Glomerular endothelial cell (primary cell): ENCODE measurements around the gene RNF167. TPM values are rescaled to one million over a fixed set of nuclear protein-coding genes. Genes with fewer than 3 reads are reported as not detected.

Experiments
- DNase-seq: peaks from one replicate; pipeline ENCODE4 v3.0.0-alpha.2; 2011; ENCODE audit warnings: low read depth, low spot score; ENCODE audit errors: extremely low read depth
- total RNA-seq: library from RNA; depleted of rRNA; stranded (reverse); fragments of >200 nt; gene quantifications from 2 replicates; pipeline ENCODE4 v1.2.3, GENCODE V29; 2015

Gene RNF167
- total RNA-seq, 1 donor from 2014 or later, result 47.5 TPM

- no peak for DNase-seq
These were observed 32.7 kb downstream of the RNF167 start for GRCh38 chr17:4972752-4973151.

GRCh38 chr17:4973256-4974114, 33.4 kb downstream of the RNF167 start:
- DNase-seq, result no peak

- DNase-seq, result no peak
These were observed 34.1 kb downstream of the RNF167 start for GRCh38 chr17:4974115-4974670.

- no peak for DNase-seq
These were observed 38.7 kb downstream of the RNF167 start for GRCh38 chr17:4978726-4979125.

- no peak for DNase-seq
These were observed 40.7 kb downstream of the RNF167 start for GRCh38 chr17:4980644-4981216.

GRCh38 chr17:4982305-4982704, 42.2 kb downstream of the RNF167 start:
- no peak for DNase-seq

- no peak for DNase-seq
These were observed 46.3 kb downstream of the RNF167 start for GRCh38 chr17:4986403-4986802.

- DNase-seq, result no peak
These were observed 47.1 kb downstream of the RNF167 start, which contains the start of gene CAMTA2 for GRCh38 chr17:4986951-4987766. Gene CAMTA2 (minus strand): TSS chr17:4987675. CDS start chr17:4986222, 1,453 bp downstream.

- no peak for DNase-seq
These were observed 47.9 kb downstream of the RNF167 start for GRCh38 chr17:4987767-4988567.

- DNase-seq, result no peak
These were observed 54.1 kb downstream of the RNF167 start for GRCh38 chr17:4994081-4994595.

Other genes starting within 250 kb of the RNF167 start
- 21.8 and 25.5 TPM in 2 replicates for gene PELP1, start 236.1 kb upstream of the RNF167 start, total RNA-seq
- gene ARRB2, start 229.6 kb upstream of the RNF167 start, total RNA-seq, result 11.6 and 13.0 TPM in 2 replicates
- gene MED11, start 208.8 kb upstream of the RNF167 start, total RNA-seq, result 22.6 and 32.6 TPM in 2 replicates
- 0.06 and 0.15 TPM in 2 replicates for gene ZMYND15, start 200.4 kb upstream of the RNF167 start, total RNA-seq
- gene CXCL16, start 200.3 kb upstream of the RNF167 start, total RNA-seq, result 18.0 and 18.5 TPM in 2 replicates
- not detected in 2 replicates for gene TM4SF5, start 168.4 kb upstream of the RNF167 start, total RNA-seq
- gene VMO1, start 153.9 kb upstream of the RNF167 start, total RNA-seq, result 0.44 TPM in 1 of 2 replicates, not detected in the other
- gene GLTPD2, start 151.3 kb upstream of the RNF167 start, total RNA-seq, result not detected in 2 replicates
- 143 and 209 TPM in 2 replicates for gene PSMB6, start 144.1 kb upstream of the RNF167 start, total RNA-seq
- 33.5 and 36.9 TPM in 2 replicates for gene PLD2, start 133.1 kb upstream of the RNF167 start, total RNA-seq
- gene MINK1, start 106.9 kb upstream of the RNF167 start, total RNA-seq, result 51.0 and 74.7 TPM in 2 replicates
- gene C17orf107, start 40.7 kb upstream of the RNF167 start, total RNA-seq, result 0.88 and 1.6 TPM in 2 replicates
- gene CHRNE, start 37.2 kb upstream of the RNF167 start, total RNA-seq, result 0.76 and 1.5 TPM in 2 replicates
- gene GP1BA, start 8.0 kb upstream of the RNF167 start, total RNA-seq, result not detected in 2 replicates
- gene SLC25A11, start 222 bp upstream of the RNF167 start, total RNA-seq, result 47.3 and 52.1 TPM in 2 replicates
- gene PFN1, start 8.3 kb downstream of the RNF167 start, total RNA-seq, result 1,675 and 1,900 TPM in 2 replicates
- 0.15 and 2.6 TPM in 2 replicates for gene ENO3, start 10.9 kb downstream of the RNF167 start, total RNA-seq
- gene SPAG7, start 27.5 kb downstream of the RNF167 start, total RNA-seq, result 61.8 and 69.5 TPM in 2 replicates
- 16.4 and 35.1 TPM in 2 replicates for gene CAMTA2, start 47.4 kb downstream of the RNF167 start, total RNA-seq
- 0.39 and 0.76 TPM in 2 replicates for gene INCA1, start 57.3 kb downstream of the RNF167 start, total RNA-seq
- 114 and 117 TPM in 2 replicates for gene KIF1C, start 57.7 kb downstream of the RNF167 start, total RNA-seq
- gene SLC52A1, start 95.2 kb downstream of the RNF167 start, total RNA-seq, result 0.10 TPM in 1 of 2 replicates, not detected in the other
- gene ZFP3, start 138.2 kb downstream of the RNF167 start, total RNA-seq, result 2.0 and 2.5 TPM in 2 replicates
- 3.4 and 4.4 TPM in 2 replicates for gene ZNF232, start 171.6 kb downstream of the RNF167 start, total RNA-seq
- not detected in 2 replicates for gene USP6, start 175.8 kb downstream of the RNF167 start, total RNA-seq